Body of pancreas (tissue), 4 donors: ENCODE results near the gene PELI3. TPM values are rescaled to one million over a fixed set of nuclear protein-coding genes. Genes with fewer than 3 reads are reported as not detected.
A peak's percentile ranks its signal among the peaks of the same experiment; 100 is the strongest.

Source experiments
- ATAC-seq: fragments of 150-250 bp; one replicate; pipeline ENCODE4 v1.9.1; 2016
- DNase-seq, 4 donors: peaks; one replicate each; pipeline ENCODE4 v3.0.0-alpha.2; 2019
- H3K27ac ChIP-seq, 4 donors: fragments of 200-600 bp; sonication (generic); 1 replicate in 3 of 4; 2 replicates in 1 of 4; pipeline versions ENCODE4 v1.5.1 to v1.6.1; 2016 to 2019; ENCODE audit warnings: mild to moderate bottlenecking in 1 of 4, mixed read lengths in 1 of 4, moderate library complexity in 1 of 4
- H3K27me3 ChIP-seq, 2 donors: fragments of 200-600 bp; sonication (generic); one replicate each; pipeline ENCODE4 v1.6.0; 2016; ENCODE audit warnings: mild to moderate bottlenecking in 1 of 2
- H3K36me3 ChIP-seq, 2 donors: fragments of 200-600 bp; sonication (generic); replicated peaks in 1 of 2; 2 replicates each; pipeline ENCODE4 v1.5.1; 2016; ENCODE audit warnings: low read depth in 2 of 2; ENCODE audit not compliant: insufficient read depth in 1 of 2
- H3K4me1 ChIP-seq: fragments of 200-600 bp; sonication (generic); one replicate; pipeline ENCODE4 v1.6.0; 2016
- H3K4me3 ChIP-seq, 2 donors: fragments of 200-600 bp; sonication (generic); 1 replicate in 1 of 2; 2 replicates in 1 of 2; pipeline ENCODE4 v1.5.1; 2016 to 2019
- H3K9me3 ChIP-seq, 3 donors: fragments of 200-600 bp; sonication (generic); 1 replicate in 2 of 3; 2 replicates in 1 of 3; pipeline ENCODE4 v1.5.1; 2016
- POLR2A ChIP-seq, 3 donors: fragments of 450-650 bp; IDR thresholded peaks; one replicate each; pipeline ENCODE4 v1.6.1; 2016; ENCODE audit warnings: antibody characterized with exemption in 3 of 3, mild to moderate bottlenecking in 2 of 3
- WGBS, 2 donors: methylation state at CpG; one replicate each; pipeline ENCODE4 v1.1.5; 2017; 5-methylcytosine and 5-hydroxymethylcytosine counted together
- intact Hi-C: fragments of 100-400 bp; cut with DNase I; formaldehyde crosslinking; loops from one replicate; pipeline ENCODE4 v1.15.1; 2023
- total RNA-seq, 2 donors: library from RNA; depleted of rRNA; stranded (reverse); fragments of >200 nt; gene quantifications; one replicate each; pipeline ENCODE4 v1.1.0, GENCODE V29; 2016
- TF ChIP-seq, protein P1 (sequence below), 7 experiments: fragments of 450-650 bp in 4 of 7; fragments of 200-600 bp in 3 of 7; sonication (generic) in 3 of 7; IDR thresholded peaks; one replicate each; pipeline ENCODE4 v1.5.1; 2016 to 2019; ENCODE audit warnings: antibody characterized with exemption in 7 of 7

Gene PELI3
- total RNA-seq, 2 donors from 2014 or later = 7.6 to 10.9 TPM

DNA sequence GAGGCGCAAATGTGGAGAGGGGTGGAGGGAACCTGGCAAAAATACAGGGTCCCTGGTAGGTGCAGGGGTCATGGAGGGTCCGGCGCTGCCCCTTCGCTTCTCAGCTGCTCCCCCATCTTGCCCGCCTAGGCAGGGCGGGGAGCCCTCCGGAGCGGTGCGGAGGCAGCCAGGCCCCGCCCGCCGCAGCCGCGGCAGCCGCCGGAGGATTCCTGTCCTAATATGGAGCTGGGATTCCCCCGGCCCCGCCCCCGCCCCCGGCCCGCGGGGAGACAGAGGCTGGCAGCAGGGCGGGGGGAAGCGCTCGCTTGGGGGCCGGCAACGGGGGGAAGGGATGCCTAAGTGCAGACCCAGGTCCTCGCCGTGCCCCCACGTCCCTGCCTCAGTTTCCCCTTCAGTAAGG, 46.9 kb upstream of the PELI3 start:
- TF ChIP-seq, protein P1, sequence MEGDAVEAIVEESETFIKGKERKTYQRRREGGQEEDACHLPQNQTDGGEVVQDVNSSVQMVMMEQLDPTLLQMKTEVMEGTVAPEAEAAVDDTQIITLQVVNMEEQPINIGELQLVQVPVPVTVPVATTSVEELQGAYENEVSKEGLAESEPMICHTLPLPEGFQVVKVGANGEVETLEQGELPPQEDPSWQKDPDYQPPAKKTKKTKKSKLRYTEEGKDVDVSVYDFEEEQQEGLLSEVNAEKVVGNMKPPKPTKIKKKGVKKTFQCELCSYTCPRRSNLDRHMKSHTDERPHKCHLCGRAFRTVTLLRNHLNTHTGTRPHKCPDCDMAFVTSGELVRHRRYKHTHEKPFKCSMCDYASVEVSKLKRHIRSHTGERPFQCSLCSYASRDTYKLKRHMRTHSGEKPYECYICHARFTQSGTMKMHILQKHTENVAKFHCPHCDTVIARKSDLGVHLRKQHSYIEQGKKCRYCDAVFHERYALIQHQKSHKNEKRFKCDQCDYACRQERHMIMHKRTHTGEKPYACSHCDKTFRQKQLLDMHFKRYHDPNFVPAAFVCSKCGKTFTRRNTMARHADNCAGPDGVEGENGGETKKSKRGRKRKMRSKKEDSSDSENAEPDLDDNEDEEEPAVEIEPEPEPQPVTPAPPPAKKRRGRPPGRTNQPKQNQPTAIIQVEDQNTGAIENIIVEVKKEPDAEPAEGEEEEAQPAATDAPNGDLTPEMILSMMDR (IDR thresholded peaks at IDR 0.05) = no peak
- TF ChIP-seq POLR2A (IDR thresholded peaks at IDR 0.05) = no peak
- H3K9me3 ChIP-seq = no peaks in the 10 kb centered on the region
- intact Hi-C loops = no loop called here
- no peak overlapping the region for H3K4me3 ChIP-seq
- H3K36me3 ChIP-seq = no peaks in the 10 kb centered on the region
- DNase-seq (no peak), ATAC-seq (no peak)
- no peak overlapping the region for H3K27ac ChIP-seq
- WGBS, 2 donors = 3 to 6% methylated on average over 5 to 24 of the region's 30 CpGs
- peaks cover 8% of the 10 kb centered on the region for H3K4me1 ChIP-seq
- H3K27me3 ChIP-seq = no peaks in the 10 kb centered on the region

DNA sequence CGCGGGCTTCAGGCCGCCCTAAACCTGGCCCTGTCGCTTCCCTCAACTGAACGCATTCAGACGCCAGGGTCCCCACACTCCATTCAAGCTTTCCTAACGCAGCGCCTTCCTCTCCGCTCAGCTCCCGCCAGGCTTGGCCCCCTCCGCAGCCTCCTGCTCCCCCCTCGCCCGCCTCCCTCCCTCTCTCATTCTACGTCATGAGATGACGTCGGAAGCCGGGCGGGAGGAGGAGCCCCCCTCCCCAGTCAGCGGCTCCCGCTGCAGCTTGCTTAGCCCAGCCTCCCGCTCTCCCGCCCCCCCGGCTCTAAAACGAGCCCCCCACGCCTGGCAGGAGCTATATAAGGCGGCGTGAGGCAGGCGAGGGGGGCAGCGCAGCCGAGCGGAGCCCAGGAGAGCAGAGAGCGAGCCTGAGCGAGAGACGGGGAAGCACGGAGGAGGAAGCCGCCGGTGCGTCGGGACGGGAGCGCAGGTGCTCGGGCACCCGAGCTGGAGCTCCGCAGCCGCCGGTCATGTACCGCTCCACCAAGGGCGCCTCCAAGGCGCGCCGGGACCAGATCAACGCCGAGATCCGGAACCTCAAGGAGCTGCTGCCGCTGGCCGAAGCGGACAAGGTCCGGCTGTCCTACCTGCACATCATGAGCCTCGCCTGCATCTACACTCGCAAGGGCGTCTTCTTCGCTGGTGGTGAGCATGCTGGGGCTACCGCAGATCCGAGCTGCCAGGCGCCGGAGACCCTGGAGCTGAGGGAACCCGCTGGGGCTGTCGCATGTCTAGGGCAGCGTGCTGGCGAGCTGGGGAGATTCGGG, 45.8 kb upstream of the PELI3 start, which contains the start of gene NPAS4:
TSS of gene NPAS4 (plus strand) at position 365 of the 806 bp plus-strand sequence. CDS start at position 510, 145 bp downstream.
- WGBS, 2 donors = 2 to 4% methylated on average over 10 to 71 of the region's 71 CpGs
- DNase-seq = peak in 2 of 4 donors; percentile 18 to 41

DNA sequence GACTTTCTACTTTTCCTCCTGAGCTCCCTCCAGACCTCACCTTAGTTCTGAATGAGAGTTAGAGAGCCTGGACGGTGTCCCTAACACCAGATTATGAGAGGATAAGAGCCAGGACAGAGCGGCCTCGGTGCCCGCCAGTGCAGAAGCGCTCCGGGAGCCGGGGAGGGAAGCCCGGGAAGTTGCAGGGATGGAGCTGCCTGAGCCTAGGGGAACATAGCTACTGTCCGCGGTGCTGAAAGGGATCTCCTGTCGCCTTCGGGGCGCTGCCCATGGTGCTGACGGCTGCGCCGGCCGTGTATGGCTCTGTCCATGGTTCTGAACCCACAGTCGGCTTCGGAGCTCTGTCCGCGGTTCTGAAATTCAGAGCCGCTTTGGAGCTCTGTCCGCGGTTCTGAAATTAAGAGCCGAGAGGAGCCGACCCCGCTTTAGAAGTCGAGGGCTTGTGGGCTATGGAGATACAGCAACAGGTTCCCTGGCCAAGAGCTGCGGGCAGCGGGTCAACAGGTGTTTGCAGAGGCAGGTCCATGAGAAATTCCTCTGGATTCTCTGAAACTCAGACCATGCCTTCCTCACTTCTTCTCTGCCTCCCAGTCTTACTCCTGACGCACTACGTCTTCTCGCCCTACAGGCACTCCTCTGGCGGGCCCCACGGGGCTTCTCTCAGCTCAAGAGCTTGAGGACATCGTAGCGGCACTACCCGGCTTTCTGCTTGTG, 45.1 kb upstream of the PELI3 start:
- Histone ChIP-seq H3K36me3 (no peaks in the 10 kb centered on the region), H3K9me3 (no peaks in the 10 kb centered on the region), H3K4me3 (no peak overlapping the region), H3K27me3 (no peaks in the 10 kb centered on the region), H3K27ac (no peak overlapping the region), H3K4me1 (peaks cover 8% of the 10 kb centered on the region)
- intact Hi-C loops = no loop called here
- DNase-seq (peak; percentile 94 to 95 (median 94)), ATAC-seq (peak; percentile 97)
- TF ChIP-seq, protein P1 (IDR thresholded peaks at IDR 0.05) = peak in 1 of 7 experiments; percentile 17
- TF ChIP-seq POLR2A (IDR thresholded peaks at IDR 0.05) = peak in 1 of 3 donors; percentile 9
- WGBS, 2 donors = 9 to 19% methylated on average over 24 to 38 of the region's 38 CpGs

More for the DNA sequence above, 45.8 kb upstream of the PELI3 start, which contains the start of gene NPAS4:
- Histone ChIP-seq H3K4me3 (no peak within 1 kb of the TSS), H3K27me3 (no peaks in the 10 kb centered on the region), H3K36me3 (no peaks in the 10 kb centered on the region), H3K4me1 (peaks cover 8% of the 10 kb centered on the region), H3K27ac (no peak within 1 kb of the TSS), H3K9me3 (no peaks in the 10 kb centered on the region)
- no peak for ATAC-seq
- no peak for TF ChIP-seq POLR2A (IDR thresholded peaks at IDR 0.05)
- TF ChIP-seq, protein P1 (IDR thresholded peaks at IDR 0.05) = no peak
- intact Hi-C loops = no loop called here

DNA sequence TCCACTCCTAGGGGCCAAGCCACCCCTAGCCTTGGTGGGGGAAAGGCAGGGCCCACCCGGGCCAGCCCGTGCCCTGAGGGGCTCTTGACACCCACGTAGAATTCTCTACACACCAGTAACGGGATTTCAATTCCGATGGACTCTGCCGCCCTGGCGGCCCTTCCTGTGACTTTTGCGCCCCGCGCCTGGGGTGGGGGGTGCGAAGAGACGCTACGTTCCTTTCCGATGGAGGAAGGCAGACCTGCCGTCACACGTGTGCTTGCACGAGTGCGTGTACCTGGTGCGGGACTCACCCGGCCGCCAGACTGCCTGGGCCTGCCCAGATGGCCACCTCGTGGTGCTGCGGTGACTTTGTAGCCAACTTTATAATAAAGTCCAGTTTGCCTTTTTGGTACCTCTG, 40.4 kb upstream of the PELI3 start:
- TF ChIP-seq, protein P1 (IDR thresholded peaks at IDR 0.05) = no peak
- TF ChIP-seq POLR2A (IDR thresholded peaks at IDR 0.05) = no peak
- 37 to 49% methylated on average over 6 to 23 of the region's 23 CpGs for WGBS, 2 donors
- DNase-seq = no peak
- Histone ChIP-seq H3K27ac (no peak overlapping the region), H3K36me3 (no peaks in the 10 kb centered on the region), H3K4me3 (no peak overlapping the region), H3K27me3 (no peaks in the 10 kb centered on the region), H3K9me3 (no peaks in the 10 kb centered on the region), H3K4me1 (no peaks in the 10 kb centered on the region)
- intact Hi-C loops = no loop called here
- ATAC-seq = no peak
